HepG2 (cell line): Measurements from ENCODE around the gene GPC3. TPM values are rescaled to one million over a fixed set of nuclear protein-coding genes. Genes with fewer than 3 reads are reported as not detected.

Source experiments
- ATAC-seq: fragments of 200-7000 bp; cut with Tn5 transposase; 3 replicates; pipeline ENCODE4 v1.9.1; 2020; ENCODE audit warnings: mild to moderate bottlenecking, moderate library complexity
- BruUV-seq: library from RNA; stranded (reverse); fragments of 400-500 nt; replicated peaks from 2 replicates; lab custom pipeline; 2021; lab: Mats Ljungman, UMichigan
- CTCF ChIA-PET: fragments of 300-600 bp; formaldehyde crosslinking; extraction: SDS; loops from one replicate; lab custom pipeline; 2021; ENCODE audit warnings: low total read pairs, inconsistent platforms, low intra/inter-chr PET ratio; lab: Yijun Ruan, JAX
- POLR2A ChIA-PET: fragments of 350-600 bp; sonication (Branson Sonifier 250); formaldehyde crosslinking; loops from one replicate; lab custom pipeline; 2020; ENCODE audit warnings: antibody characterized with exemption, inconsistent platforms; lab: Yijun Ruan, JAX
- DNase-seq: peaks from one replicate; pipeline ENCODE4 v3.0.0-alpha.2; 2015; ENCODE audit warnings: low spot score
- FAIRE-seq: peaks from 3 replicates; lab custom pipeline; 2011; peaks lifted over from hg19 to GRCh38; lab: Jason Lieb, UNC
- H2AFZ ChIP-seq: one replicate; pipeline ENCODE4 v1.6.1; 2011; ENCODE audit warnings: low read length, inconsistent platforms
- H3K27ac ChIP-seq: fragments of 300-600 bp; 3 replicates; pipeline ENCODE4 v1.8.0; 2011; ENCODE audit warnings: mixed run types, mild to moderate bottlenecking, mixed read lengths, low read length, inconsistent platforms; ENCODE audit not compliant: insufficient read depth; ENCODE audit errors: extremely low read length
- H3K27me3 ChIP-seq, 2 experiments: fragments of 200-600 bp in 1 of 2; 2 replicates in 1 of 2; 3 replicates in 1 of 2; pipeline versions ENCODE4 v1.6.0 to v1.8.0; 2011; ENCODE audit warnings: low read length in 2 of 2, mild to moderate bottlenecking in 2 of 2, moderate library complexity in 2 of 2, inconsistent platforms in 1 of 2; ENCODE audit not compliant: insufficient read depth in 2 of 2, control insufficient read depth in 1 of 2
- H3K36me3 ChIP-seq, 2 experiments: fragments of 200-600 bp in 1 of 2; replicated peaks in 1 of 2; 2 replicates in 1 of 2; 3 replicates in 1 of 2; pipeline versions ENCODE4 v1.5.1 to v1.8.0; 2011; ENCODE audit warnings: low read length in 2 of 2, inconsistent platforms in 1 of 2; ENCODE audit not compliant: insufficient read depth in 2 of 2, control insufficient read depth in 1 of 2
- H3K4me1 ChIP-seq: 2 replicates; pipeline ENCODE4 v1.5.1; 2012; ENCODE audit warnings: low read length, inconsistent platforms; ENCODE audit not compliant: insufficient read depth
- H3K4me2 ChIP-seq: 2 replicates; pipeline ENCODE4 v1.6.0; 2011; ENCODE audit warnings: low read depth, low read length, inconsistent platforms
- H3K4me3 ChIP-seq, 3 experiments: fragments of 200-600 bp in 1 of 3; sonication (generic), shearing (Covaris generic) in 1 of 3; replicated peaks in 1 of 3; 2 replicates each; pipeline ENCODE4 v1.5.1; 2011 to 2016; ENCODE audit warnings: low read length in 3 of 3, inconsistent platforms in 2 of 3, low read depth in 2 of 3, mild to moderate bottlenecking in 2 of 3, control low read depth in 1 of 3, mixed read lengths in 1 of 3; ENCODE audit not compliant: insufficient read depth in 1 of 3
- H3K79me2 ChIP-seq: one replicate; pipeline ENCODE4 v1.6.1; 2011; ENCODE audit warnings: low read length, inconsistent platforms; ENCODE audit not compliant: insufficient read depth
- H3K9ac ChIP-seq: 2 replicates; pipeline ENCODE4 v1.6.0; 2011; ENCODE audit warnings: mild to moderate bottlenecking, low read depth, low read length, inconsistent platforms; ENCODE audit not compliant: insufficient read depth
- H3K9me3 ChIP-seq: 2 replicates; pipeline ENCODE4 v1.5.1; 2012; ENCODE audit warnings: mild to moderate bottlenecking, low read length
- H4K20me1 ChIP-seq: 2 replicates; pipeline ENCODE4 v1.6.0; 2011; ENCODE audit warnings: inconsistent platforms, mild to moderate bottlenecking, low read length, moderate library complexity; ENCODE audit not compliant: insufficient read depth
- in situ Hi-C: cut with HindIII; loops from 2 replicates; pipeline ENCODE4 v1.10.0; 2017; ENCODE audit warnings: low pct_unique_long_range_greater_than_20kb; ENCODE audit not compliant: extremely low pct_ligation_motif_present
- intact Hi-C: fragments of 100-400 bp; cut with micrococcal nuclease; formaldehyde crosslinking; loops from one replicate; pipeline ENCODE4 v1.10.0; 2022; ENCODE audit not compliant: unreplicated experiment
- polyA plus RNA-seq, 8 experiments: library from polyadenylated mRNA; depleted of rRNA in 3 of 8; stranded (reverse) in 7 of 8; unstranded in 1 of 8; fragments of >200 nt; fragmentation: Illumina TruSeq in 4 of 8; extraction: Trizol in 4 of 8; gene quantifications; 2 replicates each; pipeline versions ENCODE4 v1.2.1 to v1.2.3, GENCODE V29; 2011 to 2016; ENCODE audit warnings: low read depth in 4 of 8, missing spikeins in 1 of 8, mixed read lengths in 1 of 8; ENCODE audit not compliant: insufficient read depth in 1 of 8
- total RNA-seq, 5 experiments: library from RNA; depleted of rRNA; stranded (reverse); fragments of >200 nt; fragmentation: Illumina TruSeq; extraction: Trizol; gene quantifications; 2 replicates each; pipeline ENCODE4 v1.2.3, GENCODE V29; 2016; ENCODE audit warnings: low read depth in 1 of 5
- TF ChIP-seq, protein P1 (sequence below), 2 experiments: IDR thresholded peaks; 2 replicates each; pipeline ENCODE4 v1.6.1; 2011 to 2012; ENCODE audit warnings: low read length in 2 of 2, borderline replicate concordance in 1 of 2, low read depth in 1 of 2, mild to moderate bottlenecking in 1 of 2, moderate library complexity in 1 of 2
- TF ChIP-seq, protein P2 (sequence below): sonication (generic); formaldehyde crosslinking; IDR thresholded peaks from 2 replicates; pipeline ENCODE4 v1.5.1; 2020; ENCODE audit warnings: mild to moderate bottlenecking, missing genetic modification reagents

The GPC3 gene
- total and polyA plus RNA-seq, 2 of the 13 experiments (the other 11 are each of a cell fraction or from before 2014, with no cell fraction given): 1,799 to 3,263 TPM

DNA sequence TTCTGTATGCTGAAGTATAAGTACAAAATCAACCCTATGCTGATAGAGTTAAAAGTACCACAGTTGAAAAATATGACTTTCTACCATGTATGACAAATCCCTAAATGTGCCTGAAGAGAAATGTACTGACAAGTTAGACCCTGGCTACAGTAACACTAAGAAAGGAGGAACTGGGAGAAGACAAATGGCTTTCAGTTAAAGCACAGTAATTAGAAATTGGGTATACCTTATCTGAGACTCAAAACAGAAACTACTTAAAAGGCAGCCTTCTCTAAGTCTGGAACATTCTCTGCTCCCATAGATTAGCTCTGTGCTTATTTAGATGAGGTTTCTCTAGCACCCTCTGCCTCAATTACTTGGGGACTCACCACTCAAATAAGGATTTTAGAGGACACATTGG, 189.1 kb downstream of the GPC3 start:
- Histone ChIP-seq H3K27me3 (no peaks in the 10 kb centered on the region), H3K27ac (no peak overlapping the region), H2AFZ (no peak overlapping the region), H3K4me1 (peaks cover 68% of the 10 kb centered on the region), H3K36me3 (peaks cover 0 to 22% of the 10 kb centered on the region in 2 experiments; a peak in 3 of 5 replicates), H4K20me1 (peaks cover 88% of the 10 kb centered on the region), H3K79me2 (peaks cover 61% of the 10 kb centered on the region), H3K9ac (no peak overlapping the region), H3K4me3 (no peak overlapping the region), H3K4me2 (no peak overlapping the region), H3K9me3 (no peaks in the 10 kb centered on the region)
- intact Hi-C loops (no loop called here), in situ Hi-C loops (no loop called here)
- no TSS peak for BruUV-seq
- DNase-seq (no peak), ATAC-seq (no peak), FAIRE-seq (no peak)
- ChIA-PET POLR2A (no interaction called here), CTCF (no interaction called here)
- TF ChIP-seq, protein P1, sequence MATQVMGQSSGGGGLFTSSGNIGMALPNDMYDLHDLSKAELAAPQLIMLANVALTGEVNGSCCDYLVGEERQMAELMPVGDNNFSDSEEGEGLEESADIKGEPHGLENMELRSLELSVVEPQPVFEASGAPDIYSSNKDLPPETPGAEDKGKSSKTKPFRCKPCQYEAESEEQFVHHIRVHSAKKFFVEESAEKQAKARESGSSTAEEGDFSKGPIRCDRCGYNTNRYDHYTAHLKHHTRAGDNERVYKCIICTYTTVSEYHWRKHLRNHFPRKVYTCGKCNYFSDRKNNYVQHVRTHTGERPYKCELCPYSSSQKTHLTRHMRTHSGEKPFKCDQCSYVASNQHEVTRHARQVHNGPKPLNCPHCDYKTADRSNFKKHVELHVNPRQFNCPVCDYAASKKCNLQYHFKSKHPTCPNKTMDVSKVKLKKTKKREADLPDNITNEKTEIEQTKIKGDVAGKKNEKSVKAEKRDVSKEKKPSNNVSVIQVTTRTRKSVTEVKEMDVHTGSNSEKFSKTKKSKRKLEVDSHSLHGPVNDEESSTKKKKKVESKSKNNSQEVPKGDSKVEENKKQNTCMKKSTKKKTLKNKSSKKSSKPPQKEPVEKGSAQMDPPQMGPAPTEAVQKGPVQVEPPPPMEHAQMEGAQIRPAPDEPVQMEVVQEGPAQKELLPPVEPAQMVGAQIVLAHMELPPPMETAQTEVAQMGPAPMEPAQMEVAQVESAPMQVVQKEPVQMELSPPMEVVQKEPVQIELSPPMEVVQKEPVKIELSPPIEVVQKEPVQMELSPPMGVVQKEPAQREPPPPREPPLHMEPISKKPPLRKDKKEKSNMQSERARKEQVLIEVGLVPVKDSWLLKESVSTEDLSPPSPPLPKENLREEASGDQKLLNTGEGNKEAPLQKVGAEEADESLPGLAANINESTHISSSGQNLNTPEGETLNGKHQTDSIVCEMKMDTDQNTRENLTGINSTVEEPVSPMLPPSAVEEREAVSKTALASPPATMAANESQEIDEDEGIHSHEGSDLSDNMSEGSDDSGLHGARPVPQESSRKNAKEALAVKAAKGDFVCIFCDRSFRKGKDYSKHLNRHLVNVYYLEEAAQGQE (IDR thresholded peaks at IDR 0.05; ENCODE audit: borderline replicate concordance in 1 of 2, low read depth in 1 of 2, low read length in 2 of 2): no peak
- TF ChIP-seq, protein P2, sequence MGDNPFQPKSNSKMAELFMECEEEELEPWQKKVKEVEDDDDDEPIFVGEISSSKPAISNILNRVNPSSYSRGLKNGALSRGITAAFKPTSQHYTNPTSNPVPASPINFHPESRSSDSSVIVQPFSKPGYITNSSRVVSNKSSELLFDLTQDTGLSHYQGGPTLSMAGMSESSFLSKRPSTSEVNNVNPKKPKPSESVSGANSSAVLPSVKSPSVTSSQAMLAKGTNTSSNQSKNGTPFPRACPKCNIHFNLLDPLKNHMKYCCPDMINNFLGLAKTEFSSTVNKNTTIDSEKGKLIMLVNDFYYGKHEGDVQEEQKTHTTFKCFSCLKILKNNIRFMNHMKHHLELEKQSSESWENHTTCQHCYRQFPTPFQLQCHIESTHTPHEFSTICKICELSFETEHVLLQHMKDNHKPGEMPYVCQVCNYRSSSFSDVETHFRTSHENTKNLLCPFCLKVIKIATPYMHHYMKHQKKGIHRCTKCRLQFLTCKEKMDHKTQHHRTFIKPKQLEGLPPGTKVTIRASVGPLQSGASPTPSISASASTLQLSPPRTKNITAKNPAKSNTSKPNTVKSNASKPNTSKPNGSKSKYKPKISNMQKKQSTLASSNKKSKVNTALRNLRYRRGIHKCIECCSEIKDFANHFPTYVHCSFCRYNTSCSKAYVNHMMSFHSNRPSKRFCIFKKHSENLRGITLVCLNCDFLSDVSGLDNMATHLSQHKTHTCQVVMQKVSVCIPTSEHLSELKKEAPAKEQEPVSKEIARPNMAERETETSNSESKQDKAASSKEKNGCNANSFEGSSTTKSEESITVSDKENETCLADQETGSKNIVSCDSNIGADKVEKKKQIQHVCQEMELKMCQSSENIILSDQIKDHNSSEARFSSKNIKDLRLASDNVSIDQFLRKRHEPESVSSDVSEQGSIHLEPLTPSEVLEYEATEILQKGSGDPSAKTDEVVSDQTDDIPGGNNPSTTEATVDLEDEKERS (CRISPR knock-in tag): no peak
